Suprapubic skin (tissue), 4 donors: ENCODE data around the gene RSPO1. TPM values are rescaled to one million over a fixed set of nuclear protein-coding genes. Genes with fewer than 3 reads are reported as not detected.

Source experiments
- DNase-seq, 2 donors: peaks; one replicate each; pipeline ENCODE4 v3.0.0-alpha.2; 2019; ENCODE audit warnings: low spot score in 2 of 2
- H3K27ac ChIP-seq: fragments of 200-600 bp; sonication (generic); one replicate; pipeline ENCODE4 v1.5.1; 2019
- H3K27me3 ChIP-seq: fragments of 200-600 bp; sonication (generic); one replicate; pipeline ENCODE4 v1.5.1; 2019
- H3K36me3 ChIP-seq: fragments of 200-600 bp; sonication (generic); one replicate; pipeline ENCODE4 v1.5.1; 2019
- H3K4me1 ChIP-seq: fragments of 200-600 bp; sonication (generic); one replicate; pipeline ENCODE4 v1.5.1; 2019
- H3K4me3 ChIP-seq: fragments of 200-600 bp; sonication (generic); one replicate; pipeline ENCODE4 v1.5.1; 2019; ENCODE audit warnings: mild to moderate bottlenecking
- H3K9me3 ChIP-seq: fragments of 200-600 bp; sonication (generic); one replicate; pipeline ENCODE4 v1.5.1; 2019
- EP300 ChIP-seq: sonication (generic); formaldehyde crosslinking; IDR thresholded peaks from one replicate; pipeline ENCODE4 v1.6.1; 2017; ENCODE audit warnings: antibody characterized with exemption
- POLR2A ChIP-seq, 2 donors: fragments of 450-650 bp; IDR thresholded peaks; one replicate each; pipeline ENCODE4 v1.6.1; 2017; ENCODE audit warnings: antibody characterized with exemption in 2 of 2, mild to moderate bottlenecking in 2 of 2, moderate library complexity in 2 of 2
- POLR2AphosphoS5 ChIP-seq, 3 donors: sonication (generic); formaldehyde crosslinking; IDR thresholded peaks; one replicate each; pipeline ENCODE4 v1.6.1; 2017; ENCODE audit warnings: antibody characterized with exemption in 3 of 3
- WGBS: methylation state at CpG from one replicate; pipeline ENCODE4 v1.1.5; 2018; 5-methylcytosine and 5-hydroxymethylcytosine counted together
- total RNA-seq, 4 donors: library from RNA; depleted of rRNA; stranded (reverse); fragments of >200 nt; gene quantifications; one replicate each; pipeline ENCODE4 v1.1.0, GENCODE V29; 2016
- TF ChIP-seq, protein P1 (sequence below), 2 donors: fragments of 200-600 bp in 1 of 2; fragments of 450-650 bp in 1 of 2; sonication (generic) in 1 of 2; IDR thresholded peaks; one replicate each; pipeline ENCODE4 v1.5.1; 2016 to 2019; ENCODE audit warnings: antibody characterized with exemption in 2 of 2, mild to moderate bottlenecking in 1 of 2, moderate library complexity in 1 of 2

The RSPO1 gene
- total RNA-seq, 4 donors from 2014 or later: 2.1 to 9.7 (median 6.7) TPM

DNA sequence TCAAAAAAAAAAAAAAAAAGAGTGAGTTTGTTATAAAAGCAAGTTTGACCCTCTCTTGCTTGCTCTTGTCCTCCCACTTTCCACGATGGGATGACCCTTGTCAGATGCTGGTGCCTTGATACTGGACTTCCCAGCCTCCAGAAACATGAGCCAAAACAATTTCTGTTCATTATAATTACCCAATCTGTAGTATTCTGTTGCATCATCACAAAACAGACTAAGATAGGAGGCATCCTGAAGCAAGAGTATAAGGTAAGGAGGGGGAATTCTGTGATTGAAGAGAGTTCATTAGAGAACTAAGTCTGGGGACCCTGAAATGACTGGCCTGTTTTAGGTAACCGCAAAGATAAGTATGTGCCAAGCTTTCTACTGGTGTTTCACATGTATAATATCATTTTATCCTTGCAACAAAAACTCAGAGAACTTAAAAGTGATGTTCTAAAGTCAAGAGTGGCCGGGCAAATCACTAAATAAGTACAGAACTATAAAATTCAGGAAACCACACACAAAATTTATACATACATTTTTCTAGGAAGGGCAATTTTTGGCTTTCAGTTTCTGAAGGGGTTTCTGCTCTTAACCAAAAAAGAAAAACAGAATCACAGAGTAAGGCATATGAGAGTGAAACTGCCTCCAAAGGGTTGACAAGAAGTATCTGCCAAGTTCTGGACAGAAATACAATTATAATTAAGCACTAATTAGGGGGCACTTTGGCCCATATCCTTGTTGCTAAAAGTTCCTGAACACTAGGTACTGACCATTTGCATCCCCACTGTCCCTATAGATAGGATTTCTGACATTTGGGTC lies 64.0 kb downstream of the RSPO1 start:
- TF ChIP-seq POLR2A (IDR thresholded peaks at IDR 0.05) (no peak), POLR2AphosphoS5 (IDR thresholded peaks at IDR 0.05) (no peak), EP300 (no peak)
- TF ChIP-seq, protein P1, sequence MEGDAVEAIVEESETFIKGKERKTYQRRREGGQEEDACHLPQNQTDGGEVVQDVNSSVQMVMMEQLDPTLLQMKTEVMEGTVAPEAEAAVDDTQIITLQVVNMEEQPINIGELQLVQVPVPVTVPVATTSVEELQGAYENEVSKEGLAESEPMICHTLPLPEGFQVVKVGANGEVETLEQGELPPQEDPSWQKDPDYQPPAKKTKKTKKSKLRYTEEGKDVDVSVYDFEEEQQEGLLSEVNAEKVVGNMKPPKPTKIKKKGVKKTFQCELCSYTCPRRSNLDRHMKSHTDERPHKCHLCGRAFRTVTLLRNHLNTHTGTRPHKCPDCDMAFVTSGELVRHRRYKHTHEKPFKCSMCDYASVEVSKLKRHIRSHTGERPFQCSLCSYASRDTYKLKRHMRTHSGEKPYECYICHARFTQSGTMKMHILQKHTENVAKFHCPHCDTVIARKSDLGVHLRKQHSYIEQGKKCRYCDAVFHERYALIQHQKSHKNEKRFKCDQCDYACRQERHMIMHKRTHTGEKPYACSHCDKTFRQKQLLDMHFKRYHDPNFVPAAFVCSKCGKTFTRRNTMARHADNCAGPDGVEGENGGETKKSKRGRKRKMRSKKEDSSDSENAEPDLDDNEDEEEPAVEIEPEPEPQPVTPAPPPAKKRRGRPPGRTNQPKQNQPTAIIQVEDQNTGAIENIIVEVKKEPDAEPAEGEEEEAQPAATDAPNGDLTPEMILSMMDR (IDR thresholded peaks at IDR 0.05): no peak
- Histone ChIP-seq H3K4me1 (no peaks in the 10 kb centered on the region), H3K9me3 (no peaks in the 10 kb centered on the region), H3K27me3 (no peaks in the 10 kb centered on the region), H3K27ac (no peak overlapping the region), H3K4me3 (no peak overlapping the region), H3K36me3 (peaks cover 98% of the 10 kb centered on the region)
- no peak for DNase-seq
- WGBS: 93% methylated on average over 3 of the region's 3 CpGs

DNA sequence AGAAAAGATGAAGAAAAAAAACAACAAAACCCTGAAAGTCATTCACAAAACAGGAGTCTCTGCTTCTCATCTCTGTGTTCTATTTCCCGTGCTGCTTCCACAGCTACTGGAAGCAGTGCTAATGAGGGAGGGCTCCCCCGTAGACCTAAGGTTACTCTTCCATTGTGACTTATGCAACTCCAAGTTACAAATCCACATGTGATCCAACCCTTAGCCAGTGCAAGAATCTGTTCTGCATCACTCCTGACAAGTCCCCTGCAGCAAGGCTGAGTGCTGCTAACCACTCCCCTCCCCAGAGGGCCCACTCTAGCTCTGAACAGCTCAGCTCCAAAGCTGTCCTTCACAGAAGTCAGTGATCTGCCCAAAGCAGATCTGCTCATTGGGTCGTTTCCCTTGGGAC lies 67.7 kb downstream of the RSPO1 start:
- Histone ChIP-seq H3K27ac (no peak overlapping the region), H3K9me3 (no peaks in the 10 kb centered on the region), H3K4me1 (no peaks in the 10 kb centered on the region), H3K36me3 (peaks cover 70% of the 10 kb centered on the region), H3K4me3 (no peak overlapping the region), H3K27me3 (no peaks in the 10 kb centered on the region)
- DNase-seq: no peak
- TF ChIP-seq EP300: no peak
- WGBS: 65% methylated on average over 3 of the region's 3 CpGs

DNA sequence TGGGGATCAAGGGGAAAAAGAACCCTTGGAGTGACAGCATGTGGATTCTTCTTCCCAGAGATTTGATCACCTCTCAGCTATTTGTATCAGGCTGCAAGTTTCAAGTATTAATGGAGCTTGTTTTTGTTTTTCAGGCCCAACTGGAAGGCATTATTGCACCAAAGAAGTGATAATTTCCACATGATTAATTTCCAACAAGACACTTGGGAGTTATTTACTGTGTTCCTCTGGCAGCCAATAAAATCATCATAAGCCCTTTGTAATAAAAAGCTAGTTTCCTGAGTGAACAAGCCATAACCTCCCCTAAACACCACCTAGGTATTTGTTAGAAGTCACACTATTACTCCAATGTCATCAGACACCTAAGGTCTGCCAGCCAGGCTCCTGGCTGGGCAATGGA lies 69.8 kb downstream of the RSPO1 start:
- no peak overlapping the region for H3K27ac ChIP-seq
- peaks cover 49% of the 10 kb centered on the region for H3K36me3 ChIP-seq
- H3K9me3 ChIP-seq: no peaks in the 10 kb centered on the region
- H3K4me3 ChIP-seq: no peak overlapping the region
- H3K27me3 ChIP-seq: no peaks in the 10 kb centered on the region
- no peaks in the 10 kb centered on the region for H3K4me1 ChIP-seq
- TF ChIP-seq EP300 (no peak), POLR2AphosphoS5 (IDR thresholded peaks at IDR 0.05) (no peak), POLR2A (IDR thresholded peaks at IDR 0.05) (no peak)
- TF ChIP-seq, protein P1 (IDR thresholded peaks at IDR 0.05): no peak
- no peak for DNase-seq

DNA sequence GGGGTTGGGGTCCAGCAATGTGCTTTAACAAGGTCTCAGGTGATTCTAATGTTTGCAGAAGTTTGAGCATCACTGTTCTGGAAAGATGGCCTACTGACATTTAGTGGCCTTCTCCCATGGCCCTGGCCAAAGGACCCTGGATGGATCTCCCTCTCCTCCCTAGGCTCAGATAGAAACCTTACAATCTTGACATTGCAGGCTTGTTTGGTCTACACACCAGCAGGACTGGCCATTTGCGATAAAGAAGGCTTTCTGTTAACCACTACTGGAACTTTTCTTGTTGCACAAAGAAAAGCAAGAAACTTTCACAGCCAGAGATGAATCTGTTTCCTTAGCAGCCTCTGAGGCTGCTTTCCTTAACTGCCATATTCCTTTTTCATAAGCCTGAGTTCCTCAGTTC lies 71.7 kb downstream of the RSPO1 start:
- no peak for TF ChIP-seq POLR2AphosphoS5 (IDR thresholded peaks at IDR 0.05)
- no peak for TF ChIP-seq EP300
- TF ChIP-seq, protein P1 (IDR thresholded peaks at IDR 0.05): no peak
- TF ChIP-seq POLR2A (IDR thresholded peaks at IDR 0.05): no peak
- peaks cover 32% of the 10 kb centered on the region for H3K36me3 ChIP-seq
- H3K27me3 ChIP-seq: no peaks in the 10 kb centered on the region
- no peaks in the 10 kb centered on the region for H3K4me1 ChIP-seq
- no peaks in the 10 kb centered on the region for H3K9me3 ChIP-seq
- no peak overlapping the region for H3K27ac ChIP-seq
- 91% methylated on average over 1 of the region's 1 CpG for WGBS
- DNase-seq: no peak
- H3K4me3 ChIP-seq: no peak overlapping the region

Other genes starting within 250 kb of the RSPO1 start
- 100 to 1,000 TPM in 1 of 4 donors, 10 to 100 TPM in 3; 47.7 to 107 (median 56.1) TPM for gene ZC3H12A, start 160.3 kb downstream of the RSPO1 start, total RNA-seq
- gene MEAF6, start 120.1 kb downstream of the RSPO1 start, total RNA-seq: 100 to 1,000 TPM in 1 of 4 donors, 10 to 100 TPM in 3; 63.6 to 105 (median 68.7) TPM
- gene SNIP1, start 80.6 kb downstream of the RSPO1 start, total RNA-seq: 10 to 100 TPM; 13.5 to 23.4 (median 15.6) TPM
- gene DNALI1, start 78.0 kb downstream of the RSPO1 start, total RNA-seq: 1 to 10 TPM in 1 of 4 donors, under 1 TPM in 3; 0.70 to 1.7 (median 0.85) TPM
- gene GNL2, start 39.0 kb downstream of the RSPO1 start, total RNA-seq: 10 to 100 TPM; 42.0 to 94.8 (median 48.5) TPM
- 1 to 10 TPM; 2.7 to 6.2 (median 4.4) TPM for gene CDCA8, start 57.6 kb upstream of the RSPO1 start, total RNA-seq
- under 1 TPM in 2 of 4 donors, not detected in 2; 0.23 to 0.34 TPM for gene EPHA10, start 130.2 kb upstream of the RSPO1 start, total RNA-seq
- gene MANEAL, start 159.0 kb upstream of the RSPO1 start, total RNA-seq: 1 to 10 TPM; 6.7 to 9.2 (median 7.5) TPM
- 10 to 100 TPM; 27.7 to 54.5 (median 41.2) TPM for gene C1orf122, start 172.9 kb upstream of the RSPO1 start, total RNA-seq
- gene YRDC, start 173.3 kb upstream of the RSPO1 start, total RNA-seq: 10 to 100 TPM; 13.1 to 41.7 (median 26.1) TPM
- 10 to 100 TPM in 2 of 4 donors, 1 to 10 TPM in 2; 8.8 to 13.5 (median 11.2) TPM for gene MTF1, start 224.7 kb upstream of the RSPO1 start, total RNA-seq